KBM-7 (cell line): ENCODE data around the gene ZBTB6.
A peak's percentile ranks its signal among the peaks of the same experiment; 100 is the strongest.

ENCODE experiments used
- DNase-seq: peaks from one replicate; pipeline ENCODE4 v3.0.0-alpha.2; 2015
- in situ Hi-C: fragments of 300-500 bp; cut with MboI; formaldehyde crosslinking; loops from 2 replicates; pipeline ENCODE4 v1.14.3; 2020; ENCODE audit warnings: low sequenced_read_pairs, low pct_unique_long_range_greater_than_20kb, mixed read lengths

ZBTB6 gene

GRCh38 chr9:122912964-122913673 lies at the start of gene ZBTB6:
TSS of gene ZBTB6 (minus strand) at chr9:122913323. CDS start at chr9:122912072, 1,251 bp downstream.
- peak; percentile 87 for DNase-seq
- in situ Hi-C loops: no loop called here

- DNase-seq: no peak
- in situ Hi-C loops: no loop called here
These were observed 48.0 kb upstream of the ZBTB6 start for GRCh38 chr9:122961139-122961538.

- peak; percentile 17 for DNase-seq
These were observed 42.8 kb upstream of the ZBTB6 start for GRCh38 chr9:122955961-122956360.

GRCh38 chr9:122954253-122954691 lies 41.1 kb upstream of the ZBTB6 start:
- no peak for DNase-seq
- in situ Hi-C loops: no loop called here

More at GRCh38 chr9:122955961-122956360, 42.8 kb upstream of the ZBTB6 start:
- in situ Hi-C loops: no loop called here

GRCh38 chr9:122951056-122951455 lies 37.9 kb upstream of the ZBTB6 start:
- no peak for DNase-seq
- in situ Hi-C loops: no loop called here

GRCh38 chr9:122950263-122950662 lies 37.1 kb upstream of the ZBTB6 start:
- in situ Hi-C loops: no loop called here
- DNase-seq: no peak

GRCh38 chr9:122949696-122950095 lies 36.6 kb upstream of the ZBTB6 start:
- no peak for DNase-seq
- in situ Hi-C loops: no loop called here

GRCh38 chr9:122948313-122948712 lies 35.2 kb upstream of the ZBTB6 start:
- in situ Hi-C loops: no loop called here
- no peak for DNase-seq

GRCh38 chr9:122946461-122947005 lies 33.4 kb upstream of the ZBTB6 start:
- in situ Hi-C loops: no loop called here
- DNase-seq: no peak

- DNase-seq: no peak
- in situ Hi-C loops: no loop called here
These were observed 32.1 kb upstream of the ZBTB6 start for GRCh38 chr9:122944960-122945888.

GRCh38 chr9:122941582-122942234 lies 28.6 kb upstream of the ZBTB6 start:
- DNase-seq: no peak
- in situ Hi-C loops: no loop called here

- in situ Hi-C loops: no loop called here
- DNase-seq: peak; percentile 96
These were observed 27.8 kb upstream of the ZBTB6 start, which contains the start of gene RABGAP1 for GRCh38 chr9:122940749-122941581. TSS of gene RABGAP1 (plus strand) at chr9:122941020. CDS start at chr9:122957060, 16,040 bp downstream.

- in situ Hi-C loops: no loop called here
- no peak for DNase-seq
These were observed 27.3 kb upstream of the ZBTB6 start for GRCh38 chr9:122940454-122940748.

- in situ Hi-C loops: no loop called here
These were observed 26.5 kb upstream of the ZBTB6 start for GRCh38 chr9:122939601-122940000.

GRCh38 chr9:122936883-122937282 lies 23.8 kb upstream of the ZBTB6 start:
- no peak for DNase-seq
- in situ Hi-C loops: no loop called here

More at GRCh38 chr9:122939601-122940000, 26.5 kb upstream of the ZBTB6 start:
- DNase-seq: no peak

- DNase-seq: no peak
These were observed 23.3 kb upstream of the ZBTB6 start for GRCh38 chr9:122936464-122936863.

GRCh38 chr9:122931226-122932121 lies 18.4 kb upstream of the ZBTB6 start, which contains the start of gene ZBTB26:
TSS of gene ZBTB26 (minus strand) at chr9:122931512. CDS start at chr9:122919934, 11,578 bp downstream.
- in situ Hi-C loops: no loop called here

More at GRCh38 chr9:122936464-122936863, 23.3 kb upstream of the ZBTB6 start:
- in situ Hi-C loops: no loop called here

More at GRCh38 chr9:122931226-122932121, 18.4 kb upstream of the ZBTB6 start, which contains the start of gene ZBTB26:
- peak; percentile 95 for DNase-seq
